HEK293T (cell line): ENCODE data around the gene RPL31.

Source experiments
- CTBP1 ChIP-seq: fragments of 450-650 bp; IDR thresholded peaks from 2 replicates; pipeline ENCODE4 v1.6.1; 2016; ENCODE audit warnings: borderline replicate concordance
- HDGF ChIP-seq: fragments of 450-650 bp; IDR thresholded peaks from 2 replicates; pipeline ENCODE4 v1.6.1; 2017; ENCODE audit warnings: antibody characterized with exemption, borderline replicate concordance
- SP1 ChIP-seq: fragments of 450-650 bp; IDR thresholded peaks from 2 replicates; pipeline ENCODE4 v1.6.1; 2017
- SUZ12 ChIP-seq: fragments of 450-650 bp; IDR thresholded peaks from 2 replicates; pipeline ENCODE4 v1.6.1; 2016; ENCODE audit warnings: mild to moderate bottlenecking

DNA sequence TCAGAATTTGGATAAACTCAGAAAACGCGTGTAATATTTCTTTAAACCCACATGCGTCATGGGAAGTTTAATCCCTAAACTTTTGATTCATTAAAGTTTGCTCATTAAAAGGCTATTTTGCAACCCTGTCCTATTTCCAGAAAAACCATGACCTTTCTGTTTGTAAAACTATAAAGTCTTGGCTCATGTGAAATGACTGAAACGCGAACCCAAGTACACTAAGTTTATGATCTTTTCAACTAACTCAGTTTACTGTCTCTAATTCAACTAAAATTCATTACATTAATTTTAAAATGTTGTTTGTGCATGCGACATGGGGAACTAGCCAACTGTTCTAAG lies 3.9 kb upstream of the RPL31 start:
- TF ChIP-seq SUZ12 (no peak), HDGF (no peak), SP1 (no peak), CTBP1 (no peak)
